Mesendoderm (in vitro differentiated cells): Measurements from ENCODE around the gene TUBA3E.
"Not testable (repeated sequence)": the region's sequence is repeated elsewhere in the genome, so short reads cannot be mapped to it uniquely, and the experiment has no call there.

Experiments
- DNase-seq: peaks from one replicate; pipeline ENCODE4 v3.0.0; 2013
- H2AK5ac ChIP-seq: 2 replicates; pipeline ENCODE4 v1.6.1; 2013; ENCODE audit warnings: low read length, inconsistent platforms
- H2BK120ac ChIP-seq: 2 replicates; pipeline ENCODE4 v1.6.1; 2013; ENCODE audit warnings: low read depth, mild to moderate bottlenecking, low read length, moderate library complexity, mixed read lengths
- H2BK15ac ChIP-seq: replicated peaks from 2 replicates; pipeline ENCODE4 v1.6.1; 2013; ENCODE audit warnings: low read depth, mild to moderate bottlenecking, moderate library complexity
- H2BK5ac ChIP-seq: 2 replicates; pipeline ENCODE4 v1.6.1; 2013; ENCODE audit warnings: low read length, inconsistent platforms
- H3K18ac ChIP-seq: 2 replicates; pipeline ENCODE4 v1.6.1; 2013; ENCODE audit warnings: mild to moderate bottlenecking, low read length, mixed read lengths
- H3K23ac ChIP-seq: one replicate; pipeline ENCODE4 v1.6.1; 2013; ENCODE audit warnings: low read length
- H3K27ac ChIP-seq: 2 replicates; pipeline ENCODE4 v1.5.1; 2013; ENCODE audit warnings: low read depth, mild to moderate bottlenecking, inconsistent platforms, low read length, moderate library complexity
- H3K27me3 ChIP-seq: 2 replicates; pipeline ENCODE4 v1.6.1; 2013; ENCODE audit warnings: low read length, control low read depth, mild to moderate bottlenecking, inconsistent platforms; ENCODE audit not compliant: insufficient read depth, poor library complexity
- H3K36me3 ChIP-seq: 2 replicates; pipeline ENCODE4 v1.6.1; 2013; ENCODE audit warnings: low read length, inconsistent platforms; ENCODE audit not compliant: control insufficient read depth, insufficient read depth
- H3K4ac ChIP-seq: one replicate; pipeline ENCODE4 v1.6.1; 2013; ENCODE audit warnings: low read depth, mild to moderate bottlenecking, low read length, moderate library complexity
- H3K4me1 ChIP-seq: 2 replicates; pipeline ENCODE4 v1.6.1; 2013; ENCODE audit warnings: low read depth, low read length, inconsistent platforms; ENCODE audit not compliant: control insufficient read depth
- H3K4me2 ChIP-seq: 2 replicates; pipeline ENCODE4 v1.6.1; 2013; ENCODE audit warnings: low read length
- H3K4me3 ChIP-seq: 2 replicates; pipeline ENCODE4 v1.5.1; 2013; ENCODE audit warnings: mild to moderate bottlenecking, low read length
- H3K56ac ChIP-seq: one replicate; pipeline ENCODE4 v1.6.1; 2013; ENCODE audit warnings: low read length
- H3K79me1 ChIP-seq: 2 replicates; pipeline ENCODE4 v1.6.1; 2013; ENCODE audit warnings: low read length, inconsistent platforms
- H3K79me2 ChIP-seq: 2 replicates; pipeline ENCODE4 v1.6.1; 2013; ENCODE audit warnings: mild to moderate bottlenecking, low read length; ENCODE audit not compliant: control insufficient read depth, insufficient read depth
- H3K9ac ChIP-seq: 2 replicates; pipeline ENCODE4 v1.6.1; 2013; ENCODE audit warnings: low read length, inconsistent platforms
- H4K5ac ChIP-seq: one replicate; pipeline ENCODE4 v1.6.1; 2013; ENCODE audit warnings: low read length
- H4K8ac ChIP-seq: one replicate; pipeline ENCODE4 v1.6.1; 2013; ENCODE audit warnings: low read depth, mild to moderate bottlenecking, control low read depth, low read length, moderate library complexity
- WGBS: extraction: QIAGEN DNeasy Blood & Tissue Kit; methylation state at CpG from one replicate; pipeline ENCODE4 v1.1.7; 2013; ENCODE audit warnings: low lambda C conversion rate, missing lambda C conversion rate; ENCODE audit not compliant: insufficient coverage; ENCODE audit errors: extremely low coverage; 5-methylcytosine and 5-hydroxymethylcytosine counted together

TUBA3E gene

DNA sequence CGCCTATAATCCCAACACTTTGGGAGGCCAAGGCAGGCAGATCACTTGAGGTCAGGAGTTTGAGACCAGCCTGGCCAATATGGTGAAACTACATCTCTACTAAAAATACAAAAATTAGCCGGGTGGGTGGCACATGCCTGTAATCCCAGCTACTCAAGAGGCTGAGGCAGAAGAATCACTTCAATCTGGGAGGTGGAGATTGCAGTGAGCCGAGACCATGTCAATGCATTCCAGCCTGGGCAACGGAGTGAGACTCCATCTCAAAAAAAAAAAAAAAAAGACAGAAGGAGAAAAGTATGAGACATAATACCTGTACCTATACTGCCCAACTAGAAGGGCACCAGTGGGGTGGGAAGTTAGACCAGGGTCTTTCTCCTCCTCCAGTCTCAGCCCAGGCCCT is 38.9 kb downstream of the TUBA3E start:
- H3K9ac ChIP-seq, H3K36me3 ChIP-seq, H3K79me1 ChIP-seq, DNase-seq, H2BK120ac ChIP-seq, H3K4me2 ChIP-seq, H3K56ac ChIP-seq, H3K27me3 ChIP-seq, H4K5ac ChIP-seq, H3K27ac ChIP-seq, H3K4ac ChIP-seq, H3K79me2 ChIP-seq, H2AK5ac ChIP-seq, H2BK15ac ChIP-seq, H2BK5ac ChIP-seq, H3K4me3 ChIP-seq, H3K4me1 ChIP-seq, H4K8ac ChIP-seq, H3K23ac ChIP-seq, H3K18ac ChIP-seq: not testable (repeated sequence)
- no CpG with 5 or more reads among the region's 4 CpGs for WGBS

DNA sequence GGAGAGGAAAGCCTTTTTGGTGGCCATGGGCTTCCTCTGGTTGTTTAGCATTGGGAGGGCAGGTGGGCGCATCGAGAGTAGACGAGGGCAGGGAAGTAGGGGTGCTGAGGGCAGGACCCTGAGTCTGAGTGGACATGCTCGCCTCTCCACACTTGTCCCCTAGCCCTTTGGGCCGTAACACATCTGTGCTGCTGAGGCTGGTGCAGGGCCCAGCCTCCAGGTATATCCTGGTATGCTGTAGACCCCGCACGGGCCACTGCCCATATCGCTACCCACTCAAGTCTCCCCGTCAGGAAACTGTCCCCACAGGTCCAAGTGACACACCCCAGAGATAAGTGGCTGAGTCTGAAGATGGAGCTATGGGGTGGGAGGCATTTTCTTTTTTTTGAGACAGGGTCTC is 39.6 kb downstream of the TUBA3E start:
- no peaks in the 10 kb centered on the region for H3K36me3 ChIP-seq
- no peaks in the 10 kb centered on the region for H3K27me3 ChIP-seq
- no peak overlapping the region for H3K9ac ChIP-seq
- H3K18ac ChIP-seq: no peak overlapping the region
- no peak overlapping the region for H3K27ac ChIP-seq
- H3K4me1 ChIP-seq: no peaks in the 10 kb centered on the region
- no peaks in the 10 kb centered on the region for H3K79me1 ChIP-seq
- H3K79me2 ChIP-seq: no peaks in the 10 kb centered on the region
- no peak overlapping the region for H2AK5ac ChIP-seq
- no peak overlapping the region for H3K4me2 ChIP-seq
- H3K23ac ChIP-seq: no peak overlapping the region
- no peak overlapping the region for H3K4ac ChIP-seq
- H4K5ac ChIP-seq: no peak overlapping the region
- no peak overlapping the region for H4K8ac ChIP-seq
- H2BK5ac ChIP-seq: no peak overlapping the region
- H2BK120ac ChIP-seq: no peak overlapping the region
- H2BK15ac ChIP-seq: no peak overlapping the region
- no peak overlapping the region for H3K4me3 ChIP-seq
- no CpG with 5 or more reads among the region's 9 CpGs for WGBS
- H3K56ac ChIP-seq: no peak overlapping the region
- DNase-seq: no peak

DNA sequence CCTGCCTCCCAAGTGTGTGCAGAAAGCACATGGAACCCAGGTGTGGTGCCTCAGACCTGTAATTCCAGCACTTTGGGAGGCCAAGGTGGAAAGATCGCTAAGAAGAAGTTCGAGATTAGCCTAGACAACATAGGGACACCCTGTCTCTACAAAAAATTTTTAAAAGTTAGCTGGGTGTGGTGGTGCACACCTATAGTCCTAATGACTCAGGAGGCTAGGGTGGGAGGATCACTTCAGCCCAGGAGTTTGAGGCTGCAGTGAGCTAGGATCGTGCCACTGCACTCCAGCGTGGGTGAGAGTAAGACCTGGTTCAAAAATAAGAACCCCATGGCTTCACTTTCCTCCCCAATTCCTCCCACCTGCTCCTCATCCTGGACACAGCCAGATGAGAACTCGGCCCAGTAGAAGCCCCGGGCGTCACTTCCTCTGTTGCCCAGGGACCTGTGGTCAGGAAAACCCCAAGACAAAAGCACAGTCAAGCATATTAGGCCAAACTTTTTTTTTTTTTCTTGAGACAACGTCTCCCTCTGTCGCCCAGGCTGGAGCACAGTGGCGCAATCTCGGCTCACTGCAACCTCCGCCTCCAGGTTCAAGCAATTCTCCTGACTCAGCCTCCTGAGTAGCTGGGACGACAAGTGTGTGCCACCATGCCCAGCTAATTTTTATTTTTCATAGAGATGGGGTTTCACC is 40.3 kb downstream of the TUBA3E start:
- H4K8ac ChIP-seq, H3K4me3 ChIP-seq, H3K18ac ChIP-seq, H2BK120ac ChIP-seq, H2AK5ac ChIP-seq, H4K5ac ChIP-seq, DNase-seq, H2BK5ac ChIP-seq, H3K27me3 ChIP-seq, H3K9ac ChIP-seq, H3K4ac ChIP-seq, H3K36me3 ChIP-seq, H3K4me2 ChIP-seq, H3K23ac ChIP-seq, H3K79me2 ChIP-seq, H2BK15ac ChIP-seq, H3K56ac ChIP-seq, H3K4me1 ChIP-seq, H3K27ac ChIP-seq, H3K79me1 ChIP-seq: not testable (repeated sequence)
- WGBS: no CpG with 5 or more reads among the region's 13 CpGs

GRCh38 chr2:130157354-130157753 is 40.9 kb downstream of the TUBA3E start:
- H3K4ac ChIP-seq, H3K79me1 ChIP-seq, H2BK15ac ChIP-seq, H3K18ac ChIP-seq, H3K27me3 ChIP-seq, H2BK5ac ChIP-seq, H2BK120ac ChIP-seq, H3K9ac ChIP-seq, H3K36me3 ChIP-seq, H3K23ac ChIP-seq, H3K56ac ChIP-seq, DNase-seq, H3K4me2 ChIP-seq, H4K8ac ChIP-seq, H3K4me1 ChIP-seq, H3K79me2 ChIP-seq, H2AK5ac ChIP-seq, H4K5ac ChIP-seq, H3K4me3 ChIP-seq, H3K27ac ChIP-seq: not testable (repeated sequence)
- no CpG with 5 or more reads among the region's 12 CpGs for WGBS

- H2BK5ac ChIP-seq: no peak overlapping the region
- H3K4me3 ChIP-seq: no peak overlapping the region
- no peak overlapping the region for H3K23ac ChIP-seq
- no peak overlapping the region for H2BK15ac ChIP-seq
- no peak for DNase-seq
- no peak overlapping the region for H4K5ac ChIP-seq
- no peaks in the 10 kb centered on the region for H3K27me3 ChIP-seq
- H3K4me2 ChIP-seq: no peak overlapping the region
- no peak overlapping the region for H3K4ac ChIP-seq
- no CpG with 5 or more reads among the region's 9 CpGs for WGBS
- H4K8ac ChIP-seq: no peak overlapping the region
- H2BK120ac ChIP-seq: no peak overlapping the region
- H3K36me3 ChIP-seq: no peaks in the 10 kb centered on the region
- H3K79me2 ChIP-seq: no peaks in the 10 kb centered on the region
- no peak overlapping the region for H2AK5ac ChIP-seq
- H3K4me1 ChIP-seq: no peaks in the 10 kb centered on the region
- no peak overlapping the region for H3K27ac ChIP-seq
- H3K9ac ChIP-seq: no peak overlapping the region
- H3K79me1 ChIP-seq: no peaks in the 10 kb centered on the region
- no peak overlapping the region for H3K56ac ChIP-seq
- H3K18ac ChIP-seq: no peak overlapping the region
Measured at GRCh38 chr2:130156624-130157004, 41.6 kb downstream of the TUBA3E start.

GRCh38 chr2:130155956-130156623 is 42.1 kb downstream of the TUBA3E start:
- H3K27ac ChIP-seq, H2BK5ac ChIP-seq, H3K4ac ChIP-seq, H3K18ac ChIP-seq, H3K79me2 ChIP-seq, H3K36me3 ChIP-seq, H2BK120ac ChIP-seq, H3K9ac ChIP-seq, H2BK15ac ChIP-seq, H2AK5ac ChIP-seq, H4K5ac ChIP-seq, H3K4me3 ChIP-seq, H3K79me1 ChIP-seq, H3K4me1 ChIP-seq, H3K56ac ChIP-seq, H3K27me3 ChIP-seq, H3K23ac ChIP-seq, H3K4me2 ChIP-seq, H4K8ac ChIP-seq: not testable (repeated sequence)
- no CpG with 5 or more reads among the region's 16 CpGs for WGBS
- DNase-seq: peak; percentile 68
